Keratinocyte (primary cell): ENCODE results near the gene FDXR. TPM values are rescaled to one million over a fixed set of nuclear protein-coding genes. Genes with fewer than 3 reads are reported as not detected.

Experiments used
- DNase-seq: peaks from one replicate; pipeline ENCODE4 v3.0.0-alpha.2; 2011; ENCODE audit warnings: low read depth, missing footprints, low spot score
- FAIRE-seq: peaks from 2 replicates; lab custom pipeline; 2011; peaks lifted over from hg19 to GRCh38; lab: Jason Lieb, UNC
- H2AFZ ChIP-seq: 2 replicates; pipeline ENCODE4 v1.6.0; 2012; ENCODE audit warnings: low read length, control low read depth, inconsistent platforms; ENCODE audit not compliant: control insufficient read depth
- H3K27ac ChIP-seq: 2 replicates; pipeline ENCODE4 v1.5.1; 2011; ENCODE audit warnings: low read length; ENCODE audit not compliant: control insufficient read depth, insufficient read depth
- H3K27me3 ChIP-seq: 3 replicates; pipeline ENCODE4 v1.6.0; 2011; ENCODE audit warnings: low read length; ENCODE audit not compliant: control insufficient read depth, insufficient read depth; ENCODE audit errors: extremely low read depth
- H3K36me3 ChIP-seq, 2 experiments: 2 replicates in 1 of 2; 3 replicates in 1 of 2; pipeline ENCODE4 v1.5.1; 2011; ENCODE audit warnings: low read length in 2 of 2, mild to moderate bottlenecking in 1 of 2; ENCODE audit not compliant: control insufficient read depth in 2 of 2, insufficient read depth in 2 of 2; ENCODE audit errors: extremely low read depth in 1 of 2
- H3K4me1 ChIP-seq: 3 replicates; pipeline ENCODE4 v1.5.1; 2011; ENCODE audit warnings: low read length; ENCODE audit not compliant: control insufficient read depth, insufficient read depth; ENCODE audit errors: extremely low read depth
- H3K4me2 ChIP-seq: 3 replicates; pipeline ENCODE4 v1.6.0; 2011; ENCODE audit warnings: low read depth, low read length; ENCODE audit not compliant: control insufficient read depth, insufficient read depth; ENCODE audit errors: extremely low read depth
- H3K4me3 ChIP-seq, 3 experiments: fragments of 200-600 bp in 1 of 3; sonication (generic) in 1 of 3; 2 replicates in 2 of 3; 3 replicates in 1 of 3; pipeline ENCODE4 v1.5.1; 2011 to 2016; ENCODE audit warnings: low read length in 3 of 3, mild to moderate bottlenecking in 3 of 3, control low read depth in 2 of 3, inconsistent platforms in 1 of 3, low read depth in 1 of 3, mixed read lengths in 1 of 3, mixed run types in 1 of 3, moderate library complexity in 1 of 3; ENCODE audit not compliant: control insufficient read depth in 2 of 3, insufficient read depth in 2 of 3; ENCODE audit errors: extremely low read depth in 1 of 3
- H3K79me2 ChIP-seq: 2 replicates; pipeline ENCODE4 v1.6.0; 2012; ENCODE audit warnings: low read length; ENCODE audit not compliant: control insufficient read depth, insufficient read depth
- H3K9ac ChIP-seq: 3 replicates; pipeline ENCODE4 v1.6.0; 2011; ENCODE audit warnings: low read length; ENCODE audit not compliant: control insufficient read depth, insufficient read depth; ENCODE audit errors: extremely low read depth
- H3K9me1 ChIP-seq: 3 replicates; pipeline ENCODE4 v1.6.0; 2011; ENCODE audit warnings: low read length; ENCODE audit not compliant: control insufficient read depth, insufficient read depth; ENCODE audit errors: extremely low read depth
- H3K9me3 ChIP-seq: 2 replicates; pipeline ENCODE4 v1.5.1; 2012; ENCODE audit warnings: low read depth, low read length; ENCODE audit not compliant: control insufficient read depth
- H4K20me1 ChIP-seq: 3 replicates; pipeline ENCODE4 v1.6.0; 2011; ENCODE audit warnings: low read length; ENCODE audit not compliant: control insufficient read depth, insufficient read depth; ENCODE audit errors: extremely low read depth
- EZH2 ChIP-seq: IDR thresholded peaks from one replicate; pipeline ENCODE4 v1.6.1; 2012; ENCODE audit warnings: inconsistent platforms, mild to moderate bottlenecking, low read length, moderate library complexity
- dilution Hi-C: fragments of 300-500 bp; cut with MboI; formaldehyde crosslinking; loops from one replicate; pipeline ENCODE4 v1.7.0; 2020; ENCODE audit warnings: low sequenced_read_pairs; ENCODE audit not compliant: extremely low pct_ligation_motif_present
- polyA plus RNA-seq, 5 experiments: library from polyadenylated mRNA; depleted of rRNA in 3 of 5; stranded (reverse) in 3 of 5; stranded (forward) in 1 of 5; unstranded in 1 of 5; fragments of >200 nt; gene quantifications; 1 replicate in 1 of 5; 2 replicates in 3 of 5; 3 replicates in 1 of 5; pipeline versions ENCODE4 v1.2.1 to v1.2.3, GENCODE V29; 2011 to 2012; ENCODE audit warnings: missing spikeins in 2 of 5, low read depth in 1 of 5, low replicate concordance in 1 of 5
- TF ChIP-seq, protein P1 (sequence below), 3 experiments: IDR thresholded peaks in 1 of 3; conservative IDR thresholded peaks in 1 of 3; optimal IDR thresholded peaks in 1 of 3; 2 replicates in 2 of 3; 3 replicates in 1 of 3; pipeline versions ENCODE3 to v1.5.1; 2011; ENCODE audit warnings: low read length in 3 of 3, mild to moderate bottlenecking in 3 of 3, moderate library complexity in 2 of 3, control low read depth in 1 of 3, inconsistent platforms in 1 of 3; ENCODE audit not compliant: insufficient read depth in 2 of 3; ENCODE audit errors: extremely low read depth in 1 of 3

FDXR gene
- polyA plus RNA-seq, 1 donor (not counting 4 experiments of a cell fraction or from before 2014, with no cell fraction given), result 12.0 TPM

DNA sequence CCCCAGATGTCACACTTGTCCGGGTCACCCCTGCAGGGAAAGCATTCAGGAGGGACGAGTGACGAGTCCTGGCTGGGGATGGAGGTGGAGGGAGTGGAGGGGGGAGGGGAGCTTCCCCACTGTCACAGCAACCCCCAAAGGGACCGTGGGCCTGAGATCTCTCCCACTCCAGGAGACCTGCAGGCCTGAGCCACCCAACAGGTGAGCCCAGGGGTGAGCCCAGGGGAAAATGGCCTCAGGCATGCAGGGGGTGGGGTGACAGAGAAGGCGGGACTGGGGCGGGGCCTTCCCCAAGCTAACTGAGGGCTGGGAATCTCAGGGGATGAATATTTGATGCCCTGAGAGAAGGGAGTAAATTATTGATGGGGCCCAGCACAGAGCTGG is 47.8 kb upstream of the FDXR start:
- H2AFZ ChIP-seq, result peak overlapping the region; percentile 68
- FAIRE-seq (no peak), DNase-seq (no peak)
- peak overlapping the region in 1 of 3 experiments; percentile 10 for H3K4me3 ChIP-seq
- dilution Hi-C loops, result no loop called here
- no peaks in the 10 kb centered on the region for H4K20me1 ChIP-seq
- H3K9me3 ChIP-seq, result no peaks in the 10 kb centered on the region
- H3K27ac ChIP-seq, result no peak overlapping the region
- peaks cover 19% of the 10 kb centered on the region for H3K4me1 ChIP-seq
- no peaks in the 10 kb centered on the region for H3K79me2 ChIP-seq
- no peak for TF ChIP-seq EZH2
- TF ChIP-seq, protein P1, sequence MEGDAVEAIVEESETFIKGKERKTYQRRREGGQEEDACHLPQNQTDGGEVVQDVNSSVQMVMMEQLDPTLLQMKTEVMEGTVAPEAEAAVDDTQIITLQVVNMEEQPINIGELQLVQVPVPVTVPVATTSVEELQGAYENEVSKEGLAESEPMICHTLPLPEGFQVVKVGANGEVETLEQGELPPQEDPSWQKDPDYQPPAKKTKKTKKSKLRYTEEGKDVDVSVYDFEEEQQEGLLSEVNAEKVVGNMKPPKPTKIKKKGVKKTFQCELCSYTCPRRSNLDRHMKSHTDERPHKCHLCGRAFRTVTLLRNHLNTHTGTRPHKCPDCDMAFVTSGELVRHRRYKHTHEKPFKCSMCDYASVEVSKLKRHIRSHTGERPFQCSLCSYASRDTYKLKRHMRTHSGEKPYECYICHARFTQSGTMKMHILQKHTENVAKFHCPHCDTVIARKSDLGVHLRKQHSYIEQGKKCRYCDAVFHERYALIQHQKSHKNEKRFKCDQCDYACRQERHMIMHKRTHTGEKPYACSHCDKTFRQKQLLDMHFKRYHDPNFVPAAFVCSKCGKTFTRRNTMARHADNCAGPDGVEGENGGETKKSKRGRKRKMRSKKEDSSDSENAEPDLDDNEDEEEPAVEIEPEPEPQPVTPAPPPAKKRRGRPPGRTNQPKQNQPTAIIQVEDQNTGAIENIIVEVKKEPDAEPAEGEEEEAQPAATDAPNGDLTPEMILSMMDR (optimal IDR thresholded peaks at IDR 0.05 in 1 of 3, IDR thresholded peaks at IDR 0.05 in 1 of 3, conservative IDR thresholded peaks at IDR 0.05 in 1 of 3; ENCODE audit: extremely low read depth in 1 of 3, insufficient read depth in 2 of 3, low read length in 3 of 3), result no peak
- H3K27me3 ChIP-seq, result peaks cover 38% of the 10 kb centered on the region
- no peak overlapping the region for H3K9ac ChIP-seq
- no peaks in the 10 kb centered on the region for H3K9me1 ChIP-seq
- H3K4me2 ChIP-seq, result peak overlapping the region; percentile 27
- no peaks in the 10 kb centered on the region for H3K36me3 ChIP-seq

DNA sequence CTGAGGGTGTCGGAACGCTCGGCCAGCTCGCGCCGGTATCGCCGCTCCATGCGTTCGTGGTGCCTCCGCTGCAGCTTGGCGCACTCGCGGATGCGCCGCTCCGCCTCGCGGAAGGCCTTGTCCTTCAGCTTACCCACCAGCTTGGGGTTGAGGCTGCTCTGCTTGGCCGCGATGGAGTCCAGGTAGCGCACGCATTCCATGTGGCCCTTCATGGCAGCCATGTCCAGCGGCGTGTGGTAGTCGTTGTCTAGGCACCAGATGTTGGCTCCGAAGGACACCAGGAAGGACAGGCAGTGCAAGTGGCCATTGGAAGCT is 47.5 kb upstream of the FDXR start:
- dilution Hi-C loops, result no loop called here
- no peaks in the 10 kb centered on the region for H3K36me3 ChIP-seq
- DNase-seq, result no peak
- no peaks in the 10 kb centered on the region for H3K79me2 ChIP-seq
- no peak for FAIRE-seq
- H3K4me2 ChIP-seq, result no peak overlapping the region
- no peak overlapping the region for H3K27ac ChIP-seq
- H3K9me3 ChIP-seq, result no peaks in the 10 kb centered on the region
- H2AFZ ChIP-seq, result no peak overlapping the region
- peaks cover 19% of the 10 kb centered on the region for H3K4me1 ChIP-seq
- no peak overlapping the region for H3K9ac ChIP-seq
- peaks cover 34% of the 10 kb centered on the region for H3K27me3 ChIP-seq
- no peak overlapping the region for H3K4me3 ChIP-seq
- H4K20me1 ChIP-seq, result no peaks in the 10 kb centered on the region
- H3K9me1 ChIP-seq, result no peaks in the 10 kb centered on the region
- no peak for TF ChIP-seq EZH2
- TF ChIP-seq, protein P1 (optimal IDR thresholded peaks at IDR 0.05 in 1 of 3, IDR thresholded peaks at IDR 0.05 in 1 of 3, conservative IDR thresholded peaks at IDR 0.05 in 1 of 3; ENCODE audit: extremely low read depth in 1 of 3, insufficient read depth in 2 of 3, low read length in 3 of 3), result no peak
